ENCODE results near the gene NTF3. TPM values are rescaled to one million over a fixed set of nuclear protein-coding genes. Genes with fewer than 3 reads are reported as not detected.

NTF3 gene
- total RNA-seq, 1 donor from 2014 or later, result 8.9 TPM

- Mint-ChIP-seq H3K9me3 (ENCODE audit: unreplicated experiment) (no peaks in the 10 kb centered on the region), H3K4me3 (ENCODE audit: unreplicated experiment) (peak overlapping the region; percentile 89), H3K4me1 (ENCODE audit: low read depth, unreplicated experiment) (peaks cover 27% of the 10 kb centered on the region), H3K27ac (ENCODE audit: unreplicated experiment) (peak overlapping the region; percentile 79), H3K27me3 (ENCODE audit: low read depth, unreplicated experiment) (peaks cover 38% of the 10 kb centered on the region), H3K36me3 (ENCODE audit: low read depth, unreplicated experiment) (no peaks in the 10 kb centered on the region)
- peaks cover 64% of the 10 kb centered on the region for H3K27me3 ChIP-seq (ENCODE audit: insufficient read depth, low read length)
- H3K27ac ChIP-seq (ENCODE audit: low read depth, low read length), result no peak overlapping the region
- H3K9me3 ChIP-seq (ENCODE audit: insufficient read depth, low read depth, low read length), result no peaks in the 10 kb centered on the region
- H3K9ac ChIP-seq (ENCODE audit: low read length), result peak overlapping the region; percentile 81
- H3K4me1 ChIP-seq (ENCODE audit: insufficient read depth, low read length), result peaks cover 34% of the 10 kb centered on the region
- peak overlapping the region; percentile 64 for H2AFZ ChIP-seq (ENCODE audit: low read depth, low read length)
- no peaks in the 10 kb centered on the region for H3K36me3 ChIP-seq (ENCODE audit: insufficient read depth, low read length)
- peak overlapping the region; percentile 40 for H3K4me3 ChIP-seq (ENCODE audit: insufficient read depth, low read depth, low read length)
- no peak for TF ChIP-seq CTCF (IDR thresholded peaks at IDR 0.05; ENCODE audit: insufficient read depth, low read depth, low read length)
- TF ChIP-seq EZH2 (IDR thresholded peaks at IDR 0.05; ENCODE audit: insufficient read depth, low read length), result peak; percentile 46
- peak overlapping the region; percentile 93 for H3K4me2 ChIP-seq (ENCODE audit: low read length)
- peaks cover 12% of the 10 kb centered on the region for H4K20me1 ChIP-seq (ENCODE audit: insufficient read depth, low read length)
- peaks cover 24% of the 10 kb centered on the region for H3K79me2 ChIP-seq (ENCODE audit: insufficient read depth, low read length)
- FAIRE-seq (no peak), DNase-seq (ENCODE audit: low read depth) (no peak)
Measured at GRCh38 chr12:5430641-5431603, 986 bp upstream of the NTF3 start.

DNA sequence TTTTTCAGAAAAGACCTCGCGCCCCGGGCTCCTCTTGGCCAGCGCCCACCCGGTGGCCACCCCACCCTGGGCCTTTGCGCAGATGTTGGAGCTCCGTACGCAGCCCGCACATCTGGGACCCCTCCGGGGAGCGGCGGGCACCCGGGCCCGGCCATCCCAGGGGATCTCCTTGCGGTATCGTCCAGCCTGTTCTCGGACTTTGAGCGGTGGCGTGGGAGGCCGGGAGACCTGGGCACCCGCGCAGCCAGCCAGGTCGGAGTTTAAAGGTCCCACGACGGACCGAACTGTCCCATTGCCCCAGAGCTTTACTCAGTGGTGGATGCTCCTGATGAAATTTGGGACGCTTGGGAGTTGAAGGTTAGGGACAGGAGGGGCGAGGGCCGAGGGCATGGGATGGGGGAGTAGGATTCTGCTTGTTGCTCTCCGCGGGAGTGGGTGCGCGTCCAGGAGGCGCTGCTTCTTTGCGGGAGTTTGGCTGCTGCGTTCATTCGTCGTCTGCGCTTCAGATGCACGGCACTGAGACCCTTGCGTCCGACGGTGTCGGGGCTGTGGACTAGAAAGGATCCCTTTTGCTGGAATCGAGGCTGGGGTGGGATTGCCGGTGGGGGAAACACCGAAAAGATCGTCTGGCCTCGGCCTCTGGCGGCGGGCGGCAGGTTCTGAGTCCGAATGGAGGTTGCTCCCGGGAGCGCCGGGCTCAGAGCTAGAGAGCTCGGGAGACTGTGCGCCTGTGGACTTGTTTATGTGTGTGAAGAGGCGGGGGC, 1.4 kb downstream of the NTF3 start:
- Histone ChIP-seq H3K4me3 (ENCODE audit: insufficient read depth, low read depth, low read length) (peak overlapping the region; percentile 65), H3K36me3 (ENCODE audit: insufficient read depth, low read length) (no peaks in the 10 kb centered on the region), H3K9me3 (ENCODE audit: insufficient read depth, low read depth, low read length) (no peaks in the 10 kb centered on the region), H3K9ac (ENCODE audit: low read length) (peak overlapping the region; percentile 81), H4K20me1 (ENCODE audit: insufficient read depth, low read length) (peaks cover 12% of the 10 kb centered on the region), H3K4me1 (ENCODE audit: insufficient read depth, low read length) (peaks cover 34% of the 10 kb centered on the region), H3K27ac (ENCODE audit: low read depth, low read length) (no peak overlapping the region), H3K4me2 (ENCODE audit: low read length) (peak overlapping the region; percentile 93), H3K27me3 (ENCODE audit: insufficient read depth, low read length) (peaks cover 52% of the 10 kb centered on the region), H3K79me2 (ENCODE audit: insufficient read depth, low read length) (peaks cover 47% of the 10 kb centered on the region), H2AFZ (ENCODE audit: low read depth, low read length) (peak overlapping the region; percentile 69)
- peak overlapping the region; percentile 14 for H3K27ac Mint-ChIP-seq (ENCODE audit: unreplicated experiment)
- TF ChIP-seq CTCF (IDR thresholded peaks at IDR 0.05; ENCODE audit: insufficient read depth, low read depth, low read length) (no peak), EZH2 (IDR thresholded peaks at IDR 0.05; ENCODE audit: insufficient read depth, low read length) (peak; percentile 71)
- peaks cover 30% of the 10 kb centered on the region for H3K27me3 Mint-ChIP-seq (ENCODE audit: low read depth, unreplicated experiment)
- H3K4me1 Mint-ChIP-seq (ENCODE audit: low read depth, unreplicated experiment), result peaks cover 25% of the 10 kb centered on the region
- FAIRE-seq (no peak), DNase-seq (ENCODE audit: low read depth) (no peak)
- peaks cover 15% of the 10 kb centered on the region for H3K9me3 Mint-ChIP-seq (ENCODE audit: unreplicated experiment)
- peaks cover 14% of the 10 kb centered on the region for H3K36me3 Mint-ChIP-seq (ENCODE audit: low read depth, unreplicated experiment)
- peak overlapping the region; percentile 95 for H3K4me3 Mint-ChIP-seq (ENCODE audit: unreplicated experiment)

All from astrocyte (in vitro differentiated cells and primary cell).